ENCODE measurements around the gene CMTM8. TPM values are rescaled to one million over a fixed set of nuclear protein-coding genes. Genes with fewer than 3 reads are reported as not detected.

The CMTM8 gene
- total and polyA plus RNA-seq, 10 of the 15 experiments (the other 5 are each of a cell fraction or from before 2014, with no cell fraction given), result 0.11 to 0.23 TPM; not detected in 8

- WGBS (ENCODE audit: insufficient coverage, insufficient replicate concordance, low lambda C conversion rate, missing lambda C conversion rate), result 63% methylated on average over 7 of the region's 7 CpGs
- Histone ChIP-seq H3K79me2 (ENCODE audit: control insufficient read depth, insufficient read depth, low read length) (no peaks in the 10 kb centered on the region), H3K4me3 (no peak overlapping the region), H3K27ac (ENCODE audit: control insufficient read depth, insufficient read depth) (no peak overlapping the region), H3K27me3 (replicated peaks in 1 of 2; ENCODE audit: control insufficient read depth in 2 of 2, insufficient read depth in 2 of 2, low read length in 1 of 2) (no peaks in the 10 kb centered on the region), H3K9ac (ENCODE audit: control insufficient read depth, insufficient read depth, low read length) (no peak overlapping the region), H3K9me3 (replicated peaks; ENCODE audit: control insufficient read depth, insufficient read depth, low read length) (no peaks in the 10 kb centered on the region; the same call in 2 of the 3 replicates), H3K4me1 (ENCODE audit: control insufficient read depth, insufficient read depth, low read length) (no peaks in the 10 kb centered on the region; the same call in 1 of the 2 replicates), H4K20me1 (ENCODE audit: control insufficient read depth, insufficient read depth) (no peaks in the 10 kb centered on the region), H2AFZ (ENCODE audit: control insufficient read depth, low read depth, low read length) (no peak overlapping the region), H3K4me2 (ENCODE audit: control insufficient read depth, insufficient read depth) (peak overlapping the region; percentile 53), H3K36me3 (ENCODE audit: control insufficient read depth in 2 of 2, insufficient read depth in 2 of 2, low read length in 1 of 2) (no peaks in the 10 kb centered on the region)
- ChIA-PET CTCF (interaction anchor here (0.6 to 4.9 kb wide), 4 partner anchors 16 to 61 kb away, joined by 3 to 21 read pairs (median 8); partner anchors contain the start of gene CMTM7), POLR2A (interaction anchor here (1.2 to 1.5 kb wide), 2 partner anchors 90 to 95 kb away, joined by 3 to 4 read pairs; no protein-coding TSS in a partner anchor), RAD21 (ENCODE audit: unreplicated experiment) (no interaction called here), SMC1A (ENCODE audit: uncharacterized antibody, unreplicated experiment) (interaction anchor here (1.0 to 2.4 kb wide), 5 partner anchors 8 to 61 kb away, joined by 3 to 14 read pairs (median 4); no protein-coding TSS in a partner anchor)
- TF ChIP-seq NFIC (IDR thresholded peaks at IDR 0.05; ENCODE audit: low read depth, low read length) (peak; percentile 29; the same call in 1 of the 2 replicates), RUNX3 (IDR thresholded peaks at IDR 0.05; ENCODE audit: low read length) (peak; percentile 52; the same call in 1 of the 2 replicates), IKZF2 (IDR thresholded peaks at IDR 0.05) (no peak), MYB (IDR thresholded peaks at IDR 0.05; ENCODE audit: borderline replicate concordance, low read depth, low read length) (no peak), PAX5 (IDR thresholded peaks at IDR 0.05; ENCODE audit: borderline replicate concordance, low read depth, low read length) (no peak), NBN (IDR thresholded peaks at IDR 0.05) (no peak), EED (IDR thresholded peaks at IDR 0.05; ENCODE audit: low read depth) (peak; percentile 39; the same call in 1 of the 2 replicates), ATF7 (IDR thresholded peaks at IDR 0.05; ENCODE audit: low read depth) (no peak), USF2 (IDR thresholded peaks at IDR 0.05; ENCODE audit: borderline replicate concordance, low read depth, low read length) (no peak), SREBF1 (IDR thresholded peaks at IDR 0.05; ENCODE audit: low read length) (no peak), MEF2B (IDR thresholded peaks at IDR 0.05; ENCODE audit: partially characterized antibody, poor library complexity, severe bottlenecking) (no peak), LARP7 (IDR thresholded peaks at IDR 0.05) (no peak), ETV6 (conservative IDR thresholded peaks at IDR 0.05 in 1 of 2, IDR thresholded peaks at IDR 0.05 in 1 of 2; ENCODE audit: borderline replicate concordance in 1 of 2, low read depth in 1 of 2) (peak in 1 of 2 experiments; percentile 43; a peak in 1 of 4 replicates)
- DNase-seq (ENCODE audit: low read depth, low spot score) (no peak), ATAC-seq (no peak), FAIRE-seq (no peak)
- in situ Hi-C loops (cut with MboI) (no loop called here), intact Hi-C loops (cut with micrococcal nuclease; ENCODE audit: unreplicated experiment) (no loop called here)
- BruUV-seq (replicated peaks), result no TSS peak
These were observed 168.3 kb downstream of the CMTM8 start for GRCh38 chr3:32406486-32407408.
